ENCODE results near the gene LEPR. TPM values are rescaled to one million over a fixed set of nuclear protein-coding genes. Genes with fewer than 3 reads are reported as not detected.

The LEPR gene
- total RNA-seq, 4 donors from 2014 or later: 10.0 to 27.3 (median 14.1) TPM

GRCh38 chr1:65409816-65410326, 10.6 kb upstream of the LEPR start:
- Histone ChIP-seq H3K36me3 (peaks cover 0 to 4% (median 1%) of the 10 kb centered on the region in 4 donors), H3K4me3 (no peak overlapping the region), H3K27ac (replicated peaks in 1 of 4) (no peak overlapping the region), H3K27me3 (no peaks in the 10 kb centered on the region), H3K4me1 (no peaks in the 10 kb centered on the region), H3K9me3 (no peaks in the 10 kb centered on the region)
- TF ChIP-seq EP300 (IDR thresholded peaks at IDR 0.05): no peak
- intact Hi-C loops (cut with DNase I): no loop called here
- no peak for DNase-seq (ENCODE audit: extremely low spot score)
- WGBS: 92% methylated on average over 4 of the region's 4 CpGs

DNA sequence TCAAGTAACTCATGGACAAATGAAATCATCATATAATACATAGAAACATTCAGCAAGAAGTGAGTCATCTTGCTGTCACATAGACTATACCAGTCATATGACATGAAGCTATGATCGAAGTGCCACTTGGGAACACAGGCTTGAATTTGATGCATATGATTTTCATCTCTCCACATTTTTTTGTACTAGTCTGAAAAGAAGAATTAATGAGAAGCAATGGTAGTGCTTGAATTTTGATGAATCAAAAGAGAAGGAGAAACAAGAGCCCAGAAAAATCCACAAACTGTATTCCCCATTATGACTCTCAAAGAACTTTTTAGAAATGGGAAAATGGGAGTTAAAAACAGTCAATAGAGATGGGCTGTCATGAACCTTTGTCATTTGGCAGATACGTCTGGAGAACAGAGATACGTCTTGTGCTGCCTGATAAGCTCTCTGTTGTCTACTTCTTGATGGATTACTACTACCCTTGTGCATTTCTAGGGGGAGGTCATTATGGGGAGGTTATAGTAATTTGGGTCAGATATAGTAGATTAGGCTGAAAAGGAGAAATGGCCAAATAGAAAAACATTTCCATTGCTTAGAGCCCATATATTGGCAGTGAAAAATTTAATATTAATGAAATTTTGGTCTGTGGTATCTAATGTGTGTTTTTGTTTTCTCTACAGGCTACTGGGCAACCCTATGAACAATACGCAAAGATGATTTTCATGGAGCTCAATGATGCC, 8.0 kb upstream of the LEPR start:
- no peaks in the 10 kb centered on the region for H3K9me3 ChIP-seq
- peaks cover 0 to 4% (median 0%) of the 10 kb centered on the region in 4 donors for H3K36me3 ChIP-seq
- no peaks in the 10 kb centered on the region for H3K4me1 ChIP-seq
- H3K4me3 ChIP-seq: no peak overlapping the region
- TF ChIP-seq EP300 (IDR thresholded peaks at IDR 0.05) (no peak), POLR2A (IDR thresholded peaks at IDR 0.05; ENCODE audit: low read depth) (no peak), POLR2AphosphoS5 (IDR thresholded peaks at IDR 0.05) (no peak)
- TF ChIP-seq, protein P1, sequence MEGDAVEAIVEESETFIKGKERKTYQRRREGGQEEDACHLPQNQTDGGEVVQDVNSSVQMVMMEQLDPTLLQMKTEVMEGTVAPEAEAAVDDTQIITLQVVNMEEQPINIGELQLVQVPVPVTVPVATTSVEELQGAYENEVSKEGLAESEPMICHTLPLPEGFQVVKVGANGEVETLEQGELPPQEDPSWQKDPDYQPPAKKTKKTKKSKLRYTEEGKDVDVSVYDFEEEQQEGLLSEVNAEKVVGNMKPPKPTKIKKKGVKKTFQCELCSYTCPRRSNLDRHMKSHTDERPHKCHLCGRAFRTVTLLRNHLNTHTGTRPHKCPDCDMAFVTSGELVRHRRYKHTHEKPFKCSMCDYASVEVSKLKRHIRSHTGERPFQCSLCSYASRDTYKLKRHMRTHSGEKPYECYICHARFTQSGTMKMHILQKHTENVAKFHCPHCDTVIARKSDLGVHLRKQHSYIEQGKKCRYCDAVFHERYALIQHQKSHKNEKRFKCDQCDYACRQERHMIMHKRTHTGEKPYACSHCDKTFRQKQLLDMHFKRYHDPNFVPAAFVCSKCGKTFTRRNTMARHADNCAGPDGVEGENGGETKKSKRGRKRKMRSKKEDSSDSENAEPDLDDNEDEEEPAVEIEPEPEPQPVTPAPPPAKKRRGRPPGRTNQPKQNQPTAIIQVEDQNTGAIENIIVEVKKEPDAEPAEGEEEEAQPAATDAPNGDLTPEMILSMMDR (IDR thresholded peaks at IDR 0.05): no peak
- intact Hi-C loops (cut with DNase I): no loop called here
- H3K27ac ChIP-seq (replicated peaks in 1 of 4): no peak overlapping the region
- no peaks in the 10 kb centered on the region for H3K27me3 ChIP-seq
- WGBS: 78% methylated on average over 4 of the region's 4 CpGs
- no peak for DNase-seq (ENCODE audit: extremely low spot score)

DNA sequence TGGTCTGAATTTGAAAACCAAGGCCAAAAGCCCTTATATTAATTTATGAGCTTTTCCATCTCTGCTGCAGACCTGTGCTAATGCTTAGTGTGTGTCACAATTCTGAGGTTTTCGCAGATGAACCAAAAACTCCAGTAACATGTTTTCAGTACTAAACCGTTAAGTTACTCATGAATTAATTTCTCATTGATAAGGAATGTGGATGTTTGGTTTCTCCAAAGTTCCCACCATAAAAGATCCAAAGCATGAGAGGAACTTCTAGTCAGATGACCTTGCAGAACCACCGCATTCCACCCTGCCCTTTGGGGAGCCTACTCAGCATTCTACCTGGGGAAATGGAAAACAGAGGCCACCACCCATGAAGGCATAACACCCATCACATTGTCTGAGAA, 7.5 kb upstream of the LEPR start:
- Histone ChIP-seq H3K9me3 (no peaks in the 10 kb centered on the region), H3K27me3 (no peaks in the 10 kb centered on the region), H3K4me3 (no peak overlapping the region), H3K4me1 (no peaks in the 10 kb centered on the region), H3K36me3 (peaks cover 0 to 4% (median 0%) of the 10 kb centered on the region in 4 donors), H3K27ac (replicated peaks in 1 of 4) (no peak overlapping the region)
- intact Hi-C loops (cut with DNase I): no loop called here
- no peak for DNase-seq (ENCODE audit: extremely low spot score)
- TF ChIP-seq POLR2AphosphoS5 (IDR thresholded peaks at IDR 0.05) (no peak), EP300 (IDR thresholded peaks at IDR 0.05) (no peak), POLR2A (IDR thresholded peaks at IDR 0.05; ENCODE audit: low read depth) (no peak)
- TF ChIP-seq, protein P1 (IDR thresholded peaks at IDR 0.05): no peak
- 87% methylated on average over 3 of the region's 3 CpGs for WGBS

DNA sequence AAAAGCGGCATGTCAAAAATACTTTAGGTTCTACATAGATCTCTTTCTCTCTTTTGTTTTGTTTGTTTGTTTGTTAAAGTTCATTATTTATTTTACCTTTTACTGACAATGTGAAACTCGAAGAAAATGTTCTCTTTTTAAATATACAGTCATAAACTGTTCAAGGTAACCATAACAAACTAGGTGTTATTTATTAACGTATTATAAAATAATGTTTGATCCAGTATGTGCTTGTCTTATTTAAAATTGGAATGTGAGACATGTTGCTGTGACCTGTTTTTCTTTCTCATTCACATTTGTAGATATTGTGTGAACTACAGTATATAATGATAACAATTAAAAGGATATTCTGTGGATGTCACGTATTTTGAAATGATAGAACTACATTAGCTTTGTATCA, 5.9 kb upstream of the LEPR start:
- Histone ChIP-seq H3K4me3 (no peak overlapping the region), H3K9me3 (no peaks in the 10 kb centered on the region), H3K27ac (replicated peaks in 1 of 4) (no peak overlapping the region), H3K27me3 (no peaks in the 10 kb centered on the region), H3K4me1 (peaks cover 0 to 6% (median 6%) of the 10 kb centered on the region in 4 donors), H3K36me3 (no peaks in the 10 kb centered on the region)
- TF ChIP-seq, protein P1 (IDR thresholded peaks at IDR 0.05): no peak
- TF ChIP-seq EP300 (IDR thresholded peaks at IDR 0.05) (no peak), POLR2AphosphoS5 (IDR thresholded peaks at IDR 0.05) (no peak), POLR2A (IDR thresholded peaks at IDR 0.05; ENCODE audit: low read depth) (no peak)
- intact Hi-C loops (cut with DNase I): no loop called here
- WGBS: 84% methylated on average over 4 of the region's 4 CpGs
- DNase-seq (ENCODE audit: extremely low spot score): no peak

GRCh38 chr1:65416767-65417166, 3.7 kb upstream of the LEPR start:
- intact Hi-C loops (cut with DNase I): no loop called here
- DNase-seq (ENCODE audit: extremely low spot score): no peak
- Histone ChIP-seq H3K9me3 (no peaks in the 10 kb centered on the region), H3K27ac (replicated peaks in 1 of 4) (no peak overlapping the region), H3K4me3 (no peak overlapping the region), H3K27me3 (no peaks in the 10 kb centered on the region), H3K36me3 (no peaks in the 10 kb centered on the region), H3K4me1 (peaks cover 0 to 13% (median 12%) of the 10 kb centered on the region in 4 donors)
- 79% methylated on average over 1 of the region's 1 CpG for WGBS
- TF ChIP-seq, protein P1 (IDR thresholded peaks at IDR 0.05): no peak
- TF ChIP-seq POLR2AphosphoS5 (IDR thresholded peaks at IDR 0.05) (no peak), EP300 (IDR thresholded peaks at IDR 0.05) (no peak), POLR2A (IDR thresholded peaks at IDR 0.05; ENCODE audit: low read depth) (no peak)

All from esophagus muscularis mucosa (tissue), 4 donors.